Stimulated activated CD4-positive, alpha-beta T cell treated with anti-CD3 and anti-CD28 coated beads, Interleukin-4, amount 100 ng/mL, for 4 hours (primary cell): ENCODE measurements around the gene MLYCD.

Experiments used
- DNase-seq, 2 experiments: peaks; one replicate each; pipeline ENCODE4 v3.0.0-alpha.2; 2020

The MLYCD gene

GRCh38 chr16:83900571-83900970 is 1.7 kb downstream of the MLYCD start:
- DNase-seq = no peak

- no peak for DNase-seq
These were observed 2.2 kb downstream of the MLYCD start for GRCh38 chr16:83901101-83901500.

- no peak for DNase-seq
These were observed 4.8 kb downstream of the MLYCD start for GRCh38 chr16:83903751-83904150.

DNA sequence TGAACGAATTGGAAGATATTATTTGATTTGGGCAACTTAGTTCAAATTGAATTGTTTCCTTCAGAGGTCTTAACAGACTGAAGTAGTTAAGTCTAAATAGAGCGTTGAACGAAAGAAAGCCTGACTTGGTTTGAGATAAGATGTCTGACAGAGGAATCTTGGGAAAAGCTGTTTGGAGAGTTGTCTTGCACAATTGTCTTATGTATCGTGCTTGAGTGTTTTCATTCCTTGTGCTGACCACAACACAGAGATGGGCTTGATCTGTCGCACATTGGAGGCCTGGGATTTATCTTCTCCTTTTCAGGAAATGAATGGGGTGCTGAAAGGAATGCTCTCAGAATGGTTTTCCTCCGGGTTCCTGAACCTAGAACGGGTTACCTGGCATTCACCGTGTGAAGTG is 7.8 kb downstream of the MLYCD start:
- no peak for DNase-seq

- no peak for DNase-seq
These were observed 8.2 kb downstream of the MLYCD start for GRCh38 chr16:83907111-83907510.

- no peak for DNase-seq
These were observed 8.8 kb downstream of the MLYCD start for GRCh38 chr16:83907631-83908250.

DNA sequence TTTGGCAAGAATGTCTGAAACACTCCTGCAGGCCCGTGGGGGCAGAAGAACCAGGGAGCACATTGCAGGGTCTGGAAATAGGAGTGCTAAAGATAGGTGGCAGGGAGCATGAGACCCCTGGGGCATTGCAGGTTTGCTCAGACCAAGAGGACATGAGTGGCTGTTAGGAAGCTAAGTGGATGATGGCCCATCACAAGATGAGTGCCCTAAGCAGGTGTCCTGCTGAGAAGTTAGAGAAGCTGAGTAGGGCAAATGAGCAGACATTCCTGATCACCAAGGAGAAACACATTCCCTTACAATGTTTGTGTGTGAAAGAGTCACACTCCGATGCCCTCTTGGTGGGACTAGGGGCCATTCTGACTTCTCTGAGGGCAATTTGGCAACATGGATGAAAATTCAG is 9.9 kb downstream of the MLYCD start:
- no peak for DNase-seq

GRCh38 chr16:83911290-83911689 is 12.4 kb downstream of the MLYCD start:
- DNase-seq = no peak

- no peak for DNase-seq
These were observed 13.8 kb downstream of the MLYCD start for GRCh38 chr16:83912519-83913244.

- no peak for DNase-seq
These were observed 14.3 kb downstream of the MLYCD start for GRCh38 chr16:83913245-83913633.

DNA sequence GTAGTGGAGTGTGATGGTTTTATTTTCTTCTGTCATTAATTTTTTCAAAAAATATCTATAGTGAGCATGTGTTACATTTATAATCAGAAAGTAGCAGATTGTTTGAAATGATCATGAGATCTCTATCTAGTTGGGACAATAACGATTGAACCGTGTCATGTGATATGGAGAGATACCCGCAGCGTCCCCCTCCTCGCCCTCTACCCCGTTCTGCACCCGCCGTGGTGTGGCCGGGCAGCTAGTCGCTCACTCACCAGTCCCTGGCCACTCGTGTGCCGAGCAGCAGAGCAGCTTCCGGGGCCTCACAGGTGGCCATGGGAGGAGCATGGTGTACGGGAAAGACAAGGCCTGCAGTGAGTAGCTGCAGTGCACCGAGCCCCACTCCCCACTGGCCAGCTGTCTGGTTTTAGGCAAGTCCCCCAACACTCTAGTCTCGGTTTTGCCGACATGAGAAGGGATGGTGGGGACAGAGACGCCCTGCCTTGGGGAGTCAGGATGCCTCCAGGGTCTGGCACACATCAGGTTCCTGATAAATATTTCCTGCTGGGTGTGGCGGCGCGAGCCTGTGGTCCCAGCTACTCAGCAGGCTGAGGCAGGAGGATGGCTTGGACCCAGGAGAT is 15.3 kb downstream of the MLYCD start:
- no peak for DNase-seq

DNA sequence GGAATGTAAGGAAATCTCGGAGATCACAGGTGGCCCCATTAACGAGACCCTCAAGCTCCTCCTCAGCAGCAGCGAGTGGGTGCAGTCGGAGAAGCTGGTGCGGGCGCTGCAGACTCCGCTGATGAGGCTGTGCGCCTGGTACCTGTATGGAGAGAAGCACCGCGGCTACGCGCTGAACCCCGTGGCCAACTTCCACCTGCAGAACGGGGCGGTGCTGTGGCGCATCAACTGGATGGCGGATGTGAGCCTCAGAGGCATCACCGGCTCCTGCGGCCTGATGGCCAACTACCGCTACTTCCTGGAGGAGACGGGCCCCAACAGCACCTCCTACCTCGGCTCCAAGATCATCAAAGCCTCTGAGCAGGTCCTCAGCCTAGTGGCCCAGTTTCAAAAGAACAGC is 16.2 kb downstream of the MLYCD start:
- DNase-seq = no peak

DNA sequence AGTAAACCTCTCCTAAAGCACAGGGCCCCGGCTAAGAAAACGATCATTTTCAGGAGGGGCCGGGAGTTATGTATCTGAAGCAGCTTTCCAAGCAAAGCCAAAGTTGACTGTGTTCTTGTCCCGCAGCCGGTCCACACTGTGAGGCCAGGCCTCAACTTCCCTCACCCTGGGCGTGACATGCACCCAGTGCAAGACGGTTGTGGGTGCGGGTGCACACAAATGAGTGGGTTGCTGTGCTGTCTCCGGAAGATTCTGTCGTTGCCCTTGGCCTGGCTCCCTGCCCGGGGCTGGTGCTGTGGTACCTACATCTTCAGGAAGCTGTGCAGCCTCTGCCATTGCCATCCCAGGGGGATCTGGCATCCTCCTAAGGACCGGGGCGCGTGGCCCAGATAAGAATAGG is 16.6 kb downstream of the MLYCD start:
- DNase-seq = no peak

DNA sequence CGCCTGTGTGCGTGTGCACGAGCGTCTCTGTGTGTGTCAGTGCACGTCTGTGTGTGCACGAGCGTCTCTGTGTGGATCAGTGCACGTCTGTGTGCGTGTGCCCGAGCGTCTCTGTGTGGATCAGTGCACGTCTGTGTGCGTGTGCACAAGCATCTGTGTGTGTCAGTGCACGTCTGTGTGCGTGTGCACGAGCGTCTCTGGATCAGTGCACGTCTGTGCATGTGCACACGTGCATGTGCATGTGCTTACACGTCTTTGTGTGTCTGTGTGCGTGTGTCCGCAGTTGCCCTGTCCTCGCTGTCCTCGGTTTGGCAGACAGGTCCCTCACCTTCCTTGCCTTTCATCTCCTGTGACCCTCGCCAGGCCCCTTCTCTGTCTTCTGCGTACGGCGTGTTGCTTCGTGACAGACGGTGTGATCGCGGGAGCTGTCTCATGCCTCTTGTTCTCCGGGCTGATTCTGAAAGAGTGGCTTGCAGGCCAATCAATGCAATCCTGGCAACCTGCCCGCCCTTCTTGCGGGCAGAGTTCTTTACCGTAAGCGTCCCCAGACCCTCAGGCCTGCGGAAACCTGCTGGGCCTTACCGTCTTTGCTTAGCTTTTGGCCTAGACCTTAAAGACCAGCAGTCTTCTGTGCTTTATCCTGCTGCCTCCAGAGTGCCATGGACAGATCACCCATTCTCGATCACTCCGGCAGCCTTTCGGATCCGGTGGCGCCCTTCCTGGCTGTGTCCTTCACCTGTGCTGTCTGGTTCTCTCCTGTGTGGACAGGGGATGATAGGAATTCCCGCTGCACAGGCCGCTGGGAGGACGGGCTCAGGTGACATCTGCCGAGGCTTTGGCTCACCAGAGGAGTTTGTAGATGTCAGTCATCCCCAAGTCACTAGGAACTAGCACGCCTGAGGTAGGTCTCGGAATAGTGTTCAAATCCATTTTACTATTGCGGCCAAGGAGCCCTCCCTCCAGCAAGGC is 18.5 kb downstream of the MLYCD start:
- no peak for DNase-seq

DNA sequence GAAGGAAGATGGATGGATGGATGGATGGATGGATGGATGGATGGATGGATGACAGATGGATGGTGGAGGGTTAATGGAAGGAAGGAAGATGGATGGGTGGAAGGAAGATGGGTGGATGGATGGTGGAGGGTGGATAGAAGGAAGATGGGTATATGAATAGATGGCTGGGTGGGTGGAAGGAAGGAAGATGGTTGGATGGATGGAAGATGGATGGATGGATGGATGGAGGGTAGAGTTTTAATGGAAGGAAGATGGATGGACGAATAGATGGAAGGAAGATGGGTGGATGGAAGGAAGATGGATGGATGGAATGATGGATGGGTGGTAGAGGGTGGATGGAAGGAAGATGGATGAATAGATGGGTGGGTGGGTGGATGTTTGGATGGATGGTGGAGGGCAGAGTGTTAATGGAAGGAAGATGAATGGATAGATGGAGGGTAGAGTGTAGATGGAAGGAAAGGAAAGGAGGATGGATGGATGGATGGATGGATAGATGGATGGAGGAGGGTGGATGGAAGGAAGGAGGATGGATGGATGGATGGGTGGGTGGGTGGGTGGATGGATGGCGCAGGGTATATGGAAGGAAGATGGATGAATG is 22.1 kb downstream of the MLYCD start:
- no peak for DNase-seq

GRCh38 chr16:83923581-83924365 is 24.9 kb downstream of the MLYCD start:
- DNase-seq = no peak

DNA sequence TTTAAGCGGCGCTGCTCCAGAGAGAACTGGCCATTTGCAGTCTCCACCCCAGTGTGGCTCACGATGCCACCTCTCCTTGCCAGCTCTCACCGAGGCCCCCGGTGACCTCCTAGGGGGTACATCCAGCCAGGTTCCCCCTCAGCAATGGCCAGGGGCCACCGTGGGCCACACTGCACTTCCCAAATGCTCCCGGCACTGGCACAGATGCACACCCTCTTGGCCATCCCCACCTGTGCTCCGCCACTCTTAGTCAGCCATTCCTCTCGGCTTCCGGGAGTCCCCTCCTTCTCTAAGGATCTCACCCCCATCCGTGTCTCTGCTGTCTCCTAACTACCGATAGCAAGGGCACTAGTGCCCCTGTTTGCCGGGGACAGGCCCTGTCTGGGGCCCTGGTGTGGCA is 25.8 kb downstream of the MLYCD start:
- DNase-seq = no peak

GRCh38 chr16:83925095-83925905 is 26.4 kb downstream of the MLYCD start:
- no peak for DNase-seq

DNA sequence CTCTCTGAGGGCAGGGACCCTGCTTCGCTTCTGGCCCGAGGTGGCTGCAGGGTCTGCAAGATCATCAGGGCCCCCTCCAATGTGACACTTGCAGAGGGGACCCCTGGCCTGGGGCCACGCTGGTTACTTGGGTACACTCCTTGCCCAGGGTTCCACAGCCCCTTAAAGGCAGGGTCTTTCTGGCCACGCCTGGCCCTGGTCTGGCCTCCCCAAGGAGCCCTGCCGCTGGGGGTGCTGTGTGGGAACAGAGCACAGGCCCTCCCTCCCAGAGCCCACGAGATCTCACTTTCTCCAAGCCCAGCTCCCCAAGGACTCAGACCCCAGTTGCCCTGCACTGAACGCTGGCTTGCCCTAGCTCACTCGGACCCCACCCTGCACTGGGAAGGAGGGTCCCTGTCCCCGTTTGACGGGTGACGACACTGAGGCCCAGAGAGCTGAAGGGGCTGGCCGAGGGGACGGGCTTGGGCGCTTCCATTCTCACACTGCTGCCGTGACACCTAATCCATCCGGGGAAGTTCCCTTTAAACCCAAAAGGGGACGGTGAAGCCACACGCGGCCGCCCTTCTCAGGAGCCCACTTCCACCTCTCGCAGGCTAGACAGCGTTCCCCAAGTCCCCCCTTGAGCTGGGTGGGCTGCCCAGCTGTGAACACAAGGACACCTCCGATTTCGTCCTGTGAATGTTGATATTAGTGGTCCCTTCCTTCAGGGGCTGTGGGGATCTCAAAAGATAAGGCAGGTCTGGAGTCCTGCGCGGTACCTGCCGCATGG is 27.2 kb downstream of the MLYCD start:
- DNase-seq = no peak

GRCh38 chr16:83926726-83927397 is 27.9 kb downstream of the MLYCD start:
- DNase-seq = peak; percentile 30 to 68
